CD4-positive, alpha-beta T cell (primary cell): Measurements from ENCODE around the gene ICAM2. TPM values are rescaled to one million over a fixed set of nuclear protein-coding genes. Genes with fewer than 3 reads are reported as not detected.
"Not testable (repeated sequence)": the region's sequence is repeated elsewhere in the genome, so short reads cannot be mapped to it uniquely, and the experiment has no call there.

Source experiments
- ATAC-seq: fragments of 200-7000 bp; cut with Tn5 transposase; one replicate; pipeline ENCODE4 v1.10.0; 2022; ENCODE audit warnings: mild to moderate bottlenecking; ENCODE audit not compliant: poor library complexity
- CTCF ChIA-PET: fragments of 350-600 bp; sonication (Branson Sonifier 250); formaldehyde crosslinking; loops from one replicate; lab custom pipeline; 2021; ENCODE audit warnings: antibody characterized with exemption, inconsistent platforms; lab: Charles Lee
- POLR2A ChIA-PET: fragments of 350-600 bp; sonication (Branson Sonifier 250); formaldehyde crosslinking; loops from one replicate; lab custom pipeline; 2021; ENCODE audit warnings: antibody characterized with exemption, inconsistent platforms; lab: Charles Lee
- DNase-seq, 14 experiments: peaks; one replicate each; pipeline ENCODE4 v3.0.0-alpha.2; 2013 to 2020; ENCODE audit warnings: mixed read lengths in 2 of 14
- H3K27ac ChIP-seq, 2 donors: one replicate each; pipeline versions ENCODE4 v1.5.1 to v1.7.0; 2013; ENCODE audit warnings: low read length in 2 of 2, low read depth in 1 of 2, mild to moderate bottlenecking in 1 of 2
- H3K27me3 ChIP-seq, 2 experiments: 1 replicate in 1 of 2; 2 replicates in 1 of 2; pipeline versions ENCODE4 v1.6.1 to v1.7.0; 2013; ENCODE audit warnings: low read length in 2 of 2, control low read depth in 1 of 2, mild to moderate bottlenecking in 1 of 2, moderate library complexity in 1 of 2; ENCODE audit not compliant: insufficient read depth in 2 of 2, control insufficient read depth in 1 of 2
- H3K36me3 ChIP-seq: one replicate; pipeline ENCODE4 v1.6.1; 2013; ENCODE audit warnings: low read length, control low read depth; ENCODE audit not compliant: insufficient read depth
- H3K4me1 ChIP-seq: one replicate; pipeline ENCODE4 v1.6.1; 2013; ENCODE audit warnings: low read length, control low read depth; ENCODE audit not compliant: insufficient read depth
- H3K4me3 ChIP-seq: one replicate; pipeline ENCODE4 v1.5.1; 2013; ENCODE audit warnings: mild to moderate bottlenecking, low read length, moderate library complexity
- H3K9me3 ChIP-seq, 2 experiments: 1 replicate in 1 of 2; 2 replicates in 1 of 2; pipeline versions ENCODE4 v1.6.1 to v1.7.0; 2013; ENCODE audit warnings: low read length in 2 of 2, mild to moderate bottlenecking in 2 of 2, control low read depth in 1 of 2, moderate library complexity in 1 of 2; ENCODE audit not compliant: control insufficient read depth in 1 of 2, insufficient read depth in 1 of 2
- H3K27ac Mint-ChIP-seq: one replicate; pipeline ENCODE4 v1.8.0; 2020; ENCODE audit warnings: mixed read lengths
- H3K27me3 Mint-ChIP-seq: one replicate; pipeline ENCODE4 v1.8.0; 2021; ENCODE audit warnings: mixed read lengths
- H3K36me3 Mint-ChIP-seq: one replicate; pipeline ENCODE4 v1.8.0; 2021; ENCODE audit warnings: low read depth, mixed read lengths
- H3K4me1 Mint-ChIP-seq: one replicate; pipeline ENCODE4 v1.8.0; 2021; ENCODE audit warnings: low read depth, mixed read lengths
- H3K4me3 Mint-ChIP-seq: one replicate; pipeline ENCODE4 v1.8.0; 2020; ENCODE audit warnings: mild to moderate bottlenecking, mixed read lengths
- H3K9me3 Mint-ChIP-seq: one replicate; pipeline ENCODE4 v1.8.0; 2020; ENCODE audit warnings: mixed read lengths
- CTCF ChIP-seq: fragments of 200-600 bp; IDR thresholded peaks from one replicate; pipeline ENCODE4 v1.8.0; 2022; ENCODE audit warnings: antibody characterized with exemption, mild to moderate bottlenecking
- intact Hi-C, 2 experiments: fragments of 100-400 bp; cut with DNase I in 1 of 2; cut with micrococcal nuclease in 1 of 2; formaldehyde crosslinking; loops; one replicate each; pipeline versions ENCODE4 v1.15.1 to v1.9.0; 2023 to 2025; cut with DNase I, micrococcal nuclease
- total RNA-seq, 174 experiments: library from RNA in 2 of 174; stranded (reverse) in 2 of 174; gene quantifications; one replicate each; pipeline ENCODE4 v1.2.3 and lab custom pipeline; 2021 to 2026

ICAM2 gene
- total RNA-seq, 2 experiments from 2014 or later: 50.6 to 54.7 TPM

GRCh38 chr17:63984236-63984635 is 36.2 kb downstream of the ICAM2 start:
- intact Hi-C loops: loop anchor here in 1 of 2 experiments (2.0 kb wide), 1 partner anchor 63 kb away; no protein-coding TSS in a partner anchor
- Histone ChIP-seq H3K9me3 (peaks cover 6 to 12% of the 10 kb centered on the region in 2 experiments), H3K4me1 (peaks cover 25% of the 10 kb centered on the region), H3K4me3 (no peak overlapping the region), H3K27ac (no peak overlapping the region), H3K36me3 (no peaks in the 10 kb centered on the region), H3K27me3 (no peaks in the 10 kb centered on the region)
- no peak overlapping the region for H3K4me3 Mint-ChIP-seq
- H3K27me3 Mint-ChIP-seq: no peaks in the 10 kb centered on the region
- peaks cover 22% of the 10 kb centered on the region for H3K4me1 Mint-ChIP-seq
- ATAC-seq (no peak), DNase-seq (no peak)
- ChIA-PET CTCF (interaction anchor here (1.3 to 2.8 kb wide), 2 partner anchors 41 to 66 kb away, joined by 3 to 20 read pairs; partner anchors contain the start of gene GH1), POLR2A (interaction anchor here (1.2 to 1.8 kb wide), 2 partner anchors 36 to 53 kb away, joined by 4 to 7 read pairs; partner anchors contain the start of gene ICAM2)
- TF ChIP-seq CTCF: no peak
- no peak overlapping the region for H3K27ac Mint-ChIP-seq
- peaks cover 5% of the 10 kb centered on the region for H3K36me3 Mint-ChIP-seq
- peaks cover 2% of the 10 kb centered on the region for H3K9me3 Mint-ChIP-seq

GRCh38 chr17:63983320-63983719 is 37.1 kb downstream of the ICAM2 start:
- no peaks in the 10 kb centered on the region for H3K27me3 ChIP-seq
- no peaks in the 10 kb centered on the region for H3K36me3 ChIP-seq
- no peak for TF ChIP-seq CTCF
- intact Hi-C loops: no loop called here
- H3K4me1 ChIP-seq: peaks cover 25% of the 10 kb centered on the region
- CTCF ChIA-PET: interaction anchor here (1.3 kb wide), 1 partner anchor 65 kb away, joined by 3 read pairs; the partner anchor contains the start of gene GH1
- peaks cover 6 to 12% of the 10 kb centered on the region in 2 experiments for H3K9me3 ChIP-seq
- peaks cover 5% of the 10 kb centered on the region for H3K36me3 Mint-ChIP-seq
- H3K27ac ChIP-seq: no peak overlapping the region
- no peak overlapping the region for H3K4me3 Mint-ChIP-seq
- POLR2A ChIA-PET: no interaction called here
- DNase-seq (no peak), ATAC-seq (no peak)
- H3K9me3 Mint-ChIP-seq: peaks cover 2% of the 10 kb centered on the region
- no peak overlapping the region for H3K27ac Mint-ChIP-seq
- no peaks in the 10 kb centered on the region for H3K27me3 Mint-ChIP-seq
- H3K4me1 Mint-ChIP-seq: peaks cover 22% of the 10 kb centered on the region
- H3K4me3 ChIP-seq: no peak overlapping the region

GRCh38 chr17:63982641-63983040 is 37.8 kb downstream of the ICAM2 start:
- peaks cover 6 to 12% of the 10 kb centered on the region in 2 experiments for H3K9me3 ChIP-seq
- H3K9me3 Mint-ChIP-seq, H3K27me3 Mint-ChIP-seq, POLR2A ChIA-PET, CTCF ChIA-PET, H3K27ac Mint-ChIP-seq, H3K4me3 ChIP-seq, DNase-seq, ATAC-seq, H3K27ac ChIP-seq, H3K27me3 ChIP-seq, H3K36me3 Mint-ChIP-seq, H3K4me3 Mint-ChIP-seq, H3K36me3 ChIP-seq, intact Hi-C loops: not testable (repeated sequence)
- H3K4me1 Mint-ChIP-seq: peaks cover 22% of the 10 kb centered on the region
- peaks cover 25% of the 10 kb centered on the region for H3K4me1 ChIP-seq
